Thymus (tissue), 11 donors: ENCODE data around the gene KCNK3. TPM values are rescaled to one million over a fixed set of nuclear protein-coding genes. Genes with fewer than 3 reads are reported as not detected.

Source experiments
- DNase-seq, 9 donors: peaks; one replicate each; pipeline ENCODE4 v3.0.0-alpha.2; 2013; ENCODE audit warnings: low spot score in 9 of 9, low read depth in 6 of 9, missing footprints in 1 of 9
- H3K27ac ChIP-seq, 2 donors: one replicate each; pipeline ENCODE4 v1.5.1; 2013; ENCODE audit warnings: control low read depth in 1 of 2, low read depth in 1 of 2, low read length in 1 of 2, mild to moderate bottlenecking in 1 of 2, moderate library complexity in 1 of 2
- H3K27me3 ChIP-seq, 2 donors: one replicate each; pipeline ENCODE4 v1.5.1; 2013; ENCODE audit warnings: low read length in 1 of 2; ENCODE audit not compliant: control insufficient read depth in 2 of 2, insufficient read depth in 1 of 2
- H3K36me3 ChIP-seq, 2 donors: one replicate each; pipeline ENCODE4 v1.5.1; 2013; ENCODE audit warnings: low read length in 1 of 2, mild to moderate bottlenecking in 1 of 2, moderate library complexity in 1 of 2; ENCODE audit not compliant: control insufficient read depth in 2 of 2, insufficient read depth in 2 of 2
- H3K4me1 ChIP-seq, 2 donors: one replicate each; pipeline ENCODE4 v1.5.1; 2013; ENCODE audit warnings: low read length in 2 of 2; ENCODE audit not compliant: control insufficient read depth in 2 of 2, insufficient read depth in 2 of 2
- H3K4me3 ChIP-seq, 2 donors: one replicate each; pipeline ENCODE4 v1.5.1; 2013; ENCODE audit warnings: low read length in 2 of 2, control low read depth in 1 of 2, mild to moderate bottlenecking in 1 of 2
- H3K9me3 ChIP-seq, 2 donors: one replicate each; pipeline ENCODE4 v1.5.1; 2013; ENCODE audit warnings: low read length in 1 of 2, mild to moderate bottlenecking in 1 of 2; ENCODE audit not compliant: control insufficient read depth in 2 of 2, insufficient read depth in 1 of 2
- WGBS: extraction: QIAGEN DNeasy Blood & Tissue Kit; methylation state at CpG from one replicate; pipeline ENCODE4 v1.1.7; 2013; 5-methylcytosine and 5-hydroxymethylcytosine counted together
- polyA plus RNA-seq: library from polyadenylated mRNA; stranded (reverse); fragments of 200-250 nt; gene quantifications from one replicate; pipeline ENCODE4 v1.2.3, GENCODE V29; 2013
- total RNA-seq: library from RNA; stranded (reverse); fragments of 120-200 nt; gene quantifications from one replicate; pipeline ENCODE4 v1.2.4, GENCODE V29; 2013
- donor health status: healthy.

KCNK3 gene
- total and polyA plus RNA-seq, 2 donors = 0.05 to 0.71 TPM

- Histone ChIP-seq H3K27ac (no peak overlapping the region), H3K4me3 (no peak overlapping the region), H3K9me3 (no peaks in the 10 kb centered on the region), H3K4me1 (peaks cover 8 to 15% of the 10 kb centered on the region in 2 donors), H3K27me3 (peaks cover 5 to 19% of the 10 kb centered on the region in 2 donors), H3K36me3 (no peaks in the 10 kb centered on the region)
- WGBS = 93% methylated on average over 4 of the region's 4 CpGs
- DNase-seq = no peak
Observed at GRCh38 chr2:26737221-26737620, 44.7 kb downstream of the KCNK3 start.

DNA sequence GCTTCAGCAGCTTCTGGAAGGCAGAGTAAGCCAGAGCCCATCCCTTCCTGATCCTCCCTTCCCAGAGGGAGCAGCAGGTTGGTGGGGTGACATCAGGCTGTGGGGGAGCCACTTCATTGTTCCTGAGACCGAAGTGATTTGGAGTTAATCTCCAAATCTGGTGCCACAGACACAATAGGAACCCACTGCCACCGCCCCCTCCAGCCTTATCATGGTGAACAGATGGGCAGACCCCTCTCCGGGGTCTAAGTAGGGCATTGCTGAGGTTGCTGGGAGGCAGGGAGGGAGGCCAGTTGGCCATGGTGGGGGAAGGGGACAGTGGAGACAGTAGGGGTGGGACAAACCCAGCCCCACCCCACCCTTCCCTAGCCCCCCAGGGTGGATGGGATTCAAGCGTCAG is 46.0 kb downstream of the KCNK3 start:
- Histone ChIP-seq H3K36me3 (no peaks in the 10 kb centered on the region), H3K4me1 (peaks cover 8 to 15% of the 10 kb centered on the region in 2 donors)

DNA sequence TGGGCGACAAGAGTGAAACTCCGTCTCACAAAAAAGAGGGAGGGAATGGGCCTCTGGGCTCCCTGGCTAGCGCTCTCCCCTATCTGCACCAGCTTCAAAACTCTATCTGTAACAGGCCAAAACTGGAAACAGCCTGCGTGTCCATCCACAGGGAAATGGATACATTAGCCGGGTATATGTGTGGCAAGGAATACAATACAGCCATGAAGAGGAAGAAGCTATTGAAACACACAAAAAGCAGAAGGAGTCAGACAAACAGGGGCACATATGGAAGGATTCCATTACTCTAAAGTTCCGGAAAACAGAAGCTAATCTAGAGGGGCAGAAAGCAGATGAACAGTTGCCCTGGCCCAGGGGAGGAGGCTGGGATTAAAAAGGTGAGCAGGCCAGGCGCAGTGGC is 47.0 kb downstream of the KCNK3 start:
- Histone ChIP-seq H3K27me3 (peaks cover 0 to 10% of the 10 kb centered on the region in 2 donors), H3K4me1 (peaks cover 8 to 15% of the 10 kb centered on the region in 2 donors), H3K36me3 (no peaks in the 10 kb centered on the region), H3K4me3 (no peak overlapping the region), H3K9me3 (no peaks in the 10 kb centered on the region), H3K27ac (no peak overlapping the region)
- no peak for DNase-seq
- 96% methylated on average over 7 of the region's 7 CpGs for WGBS

More for the DNA sequence above, 46.0 kb downstream of the KCNK3 start:
- H3K27me3 ChIP-seq = peaks cover 0 to 13% of the 10 kb centered on the region in 2 donors
- H3K9me3 ChIP-seq = no peaks in the 10 kb centered on the region
- no peak for DNase-seq
- no peak overlapping the region for H3K27ac ChIP-seq
- 65% methylated on average over 4 of the region's 4 CpGs for WGBS
- no peak overlapping the region for H3K4me3 ChIP-seq

DNA sequence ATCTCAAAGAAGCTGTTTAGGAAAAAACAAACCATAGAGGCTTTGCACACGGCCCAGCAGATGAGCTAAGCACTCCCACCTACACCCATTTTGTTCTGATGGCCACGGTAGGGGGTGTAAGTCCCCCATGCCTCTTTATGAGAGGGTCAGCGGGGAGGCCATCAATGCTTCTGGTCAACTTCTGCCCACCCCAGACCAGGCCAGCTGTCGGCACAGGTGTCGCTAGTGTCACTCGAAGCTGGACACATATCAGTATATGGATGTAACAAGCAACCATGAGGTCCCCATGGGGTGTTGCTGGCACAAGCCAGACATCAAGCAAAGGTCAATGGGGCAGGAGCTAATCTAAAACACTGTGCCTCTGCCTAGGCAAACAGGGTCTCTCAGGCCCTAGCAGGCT is 47.8 kb downstream of the KCNK3 start:
- WGBS = 82% methylated on average over 6 of the region's 6 CpGs

GRCh38 chr2:26740890-26741302 is 48.4 kb downstream of the KCNK3 start:
- peaks cover 8 to 15% of the 10 kb centered on the region in 2 donors for H3K4me1 ChIP-seq
- H3K27me3 ChIP-seq = peaks cover 0 to 7% of the 10 kb centered on the region in 2 donors
- peak in 8 of 9 donors; percentile 44 to 87 (median 64) for DNase-seq
- no peaks in the 10 kb centered on the region for H3K36me3 ChIP-seq
- H3K27ac ChIP-seq = no peak overlapping the region
- WGBS = 5% methylated on average over 8 of the region's 8 CpGs
- H3K4me3 ChIP-seq = no peak overlapping the region
- H3K9me3 ChIP-seq = no peaks in the 10 kb centered on the region

More for the DNA sequence above, 47.8 kb downstream of the KCNK3 start:
- no peaks in the 10 kb centered on the region for H3K36me3 ChIP-seq
- H3K4me1 ChIP-seq = peaks cover 8 to 15% of the 10 kb centered on the region in 2 donors
- no peak overlapping the region for H3K4me3 ChIP-seq
- no peak for DNase-seq
- no peak overlapping the region for H3K27ac ChIP-seq
- no peaks in the 10 kb centered on the region for H3K9me3 ChIP-seq
- H3K27me3 ChIP-seq = peaks cover 0 to 8% of the 10 kb centered on the region in 2 donors

DNA sequence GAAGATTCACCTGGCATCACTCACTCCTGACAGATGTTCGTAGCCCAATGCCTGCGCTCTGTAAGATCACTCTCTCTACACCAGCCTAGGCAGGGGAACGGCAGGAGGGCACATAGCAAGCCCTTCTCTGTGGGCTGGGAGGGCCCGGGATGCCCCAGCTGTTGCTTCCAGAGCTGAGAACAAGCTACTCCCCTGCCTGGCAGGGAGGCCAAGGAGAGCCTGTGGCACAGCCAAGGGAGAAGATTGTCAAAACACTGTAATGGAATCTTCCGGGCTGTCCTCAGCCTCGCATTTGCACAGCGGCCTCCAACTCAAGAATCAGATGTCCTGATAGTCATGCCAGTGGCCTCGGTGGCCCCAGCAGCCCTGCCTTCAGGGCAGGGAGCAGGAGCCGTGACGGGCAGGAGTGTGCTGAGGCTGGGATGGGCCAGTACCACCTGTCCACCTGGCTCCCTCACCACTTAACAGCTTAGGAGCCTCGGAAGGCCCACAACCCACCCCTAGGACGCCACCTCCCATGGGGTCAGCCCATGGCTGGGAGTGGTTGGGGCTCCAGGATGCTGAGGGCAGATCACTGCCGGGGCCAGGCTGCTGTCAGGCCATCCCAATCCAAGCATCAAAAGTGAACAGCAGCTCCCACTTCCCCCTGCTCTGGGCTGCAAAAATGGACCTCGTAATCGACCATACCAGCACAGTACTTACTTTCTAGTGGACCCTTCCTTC is 49.7 kb downstream of the KCNK3 start:
- WGBS = 92% methylated on average over 15 of the region's 15 CpGs

GRCh38 chr2:26743852-26744251 is 51.3 kb downstream of the KCNK3 start:
- H3K9me3 ChIP-seq = no peaks in the 10 kb centered on the region
- no peak overlapping the region for H3K4me3 ChIP-seq
- H3K27me3 ChIP-seq = no peaks in the 10 kb centered on the region
- no peak for DNase-seq
- no peaks in the 10 kb centered on the region for H3K36me3 ChIP-seq
- peaks cover 8 to 15% of the 10 kb centered on the region in 2 donors for H3K4me1 ChIP-seq
- H3K27ac ChIP-seq = no peak overlapping the region
- WGBS = 96% methylated on average over 3 of the region's 3 CpGs

More for the DNA sequence above, 49.7 kb downstream of the KCNK3 start:
- Histone ChIP-seq H3K4me3 (no peak overlapping the region), H3K27ac (no peak overlapping the region), H3K36me3 (no peaks in the 10 kb centered on the region), H3K27me3 (peaks cover 0 to 2% of the 10 kb centered on the region in 2 donors), H3K9me3 (no peaks in the 10 kb centered on the region), H3K4me1 (peaks cover 8 to 15% of the 10 kb centered on the region in 2 donors)
- no peak for DNase-seq

DNA sequence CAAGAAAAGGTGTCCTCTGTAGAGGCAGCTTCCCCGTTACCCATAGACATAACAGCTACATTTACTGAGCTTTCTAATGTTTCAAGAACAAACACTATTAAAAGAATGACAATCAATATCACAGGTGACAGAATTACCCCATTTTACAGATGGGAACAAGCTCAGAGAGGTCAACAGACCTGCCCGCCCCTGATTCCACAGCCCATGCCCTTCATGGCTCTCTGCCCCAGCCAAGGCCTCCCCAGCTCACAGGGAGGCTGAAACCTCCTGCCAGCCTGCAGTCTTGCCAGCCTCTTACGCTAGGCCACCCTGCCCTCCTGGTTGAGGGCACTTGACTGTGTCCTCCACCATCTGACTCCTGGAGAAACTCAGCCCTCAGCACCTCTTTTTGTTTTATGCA is 52.4 kb downstream of the KCNK3 start:
- Histone ChIP-seq H3K4me3 (no peak overlapping the region), H3K27me3 (no peaks in the 10 kb centered on the region), H3K36me3 (no peaks in the 10 kb centered on the region), H3K9me3 (no peaks in the 10 kb centered on the region), H3K4me1 (peaks cover 8 to 15% of the 10 kb centered on the region in 2 donors), H3K27ac (no peak overlapping the region)
- 96% methylated on average over 3 of the region's 3 CpGs for WGBS
- no peak for DNase-seq

DNA sequence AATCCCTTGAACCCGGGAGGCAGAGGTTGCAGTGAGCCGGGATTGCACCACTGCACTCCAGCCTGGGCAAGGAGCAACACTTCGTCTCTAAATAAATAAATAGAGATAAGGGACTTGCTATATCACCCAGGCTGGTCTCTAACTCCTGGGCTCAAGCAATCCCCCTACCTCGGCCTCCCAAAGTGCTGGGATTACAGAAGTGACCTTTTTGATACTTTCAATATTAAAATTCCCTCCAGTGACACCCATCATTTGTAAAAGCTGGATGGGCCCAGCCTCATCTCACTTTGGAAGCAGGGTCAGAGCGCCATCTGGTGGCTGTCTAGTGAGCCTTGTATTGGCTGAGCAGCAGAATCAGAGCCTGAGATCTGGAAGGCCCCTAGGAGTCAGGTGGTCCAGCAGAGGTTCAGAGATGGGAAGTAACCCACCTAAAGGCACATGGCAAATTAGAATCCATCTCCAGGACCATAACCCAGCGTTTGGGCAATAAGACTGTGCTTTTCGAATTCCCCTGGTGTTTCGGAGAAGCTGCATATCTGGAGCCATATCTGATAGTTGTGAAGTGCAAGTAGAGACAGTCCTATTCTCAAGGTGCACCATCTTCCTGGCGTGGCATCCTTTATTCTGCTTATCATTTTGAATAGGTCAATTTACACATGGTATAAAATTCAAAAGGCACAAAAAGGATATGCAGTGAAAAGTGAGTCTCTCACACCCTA is 53.2 kb downstream of the KCNK3 start:
- Histone ChIP-seq H3K36me3 (no peaks in the 10 kb centered on the region), H3K27ac (no peak overlapping the region), H3K9me3 (no peaks in the 10 kb centered on the region), H3K4me1 (peaks cover 6 to 8% of the 10 kb centered on the region in 2 donors), H3K4me3 (no peak overlapping the region), H3K27me3 (no peaks in the 10 kb centered on the region)
- WGBS = 50% methylated on average over 9 of the region's 9 CpGs
- peak; percentile 49 to 89 (median 78) for DNase-seq
